Ishikawa (cell line): Measurements from ENCODE around the gene HNRNPL.

Experiments used
- EGR1 ChIP-seq: IDR thresholded peaks from 2 replicates; pipeline ENCODE4 v1.6.1; 2012
- EP300 ChIP-seq: IDR thresholded peaks from 2 replicates; pipeline ENCODE4 v1.6.1; 2012; ENCODE audit warnings: borderline replicate concordance
- MAX ChIP-seq: IDR thresholded peaks from 2 replicates; pipeline ENCODE4 v1.6.1; 2012
- REST ChIP-seq: IDR thresholded peaks from 2 replicates; pipeline ENCODE4 v1.6.1; 2012; ENCODE audit warnings: low read depth, mild to moderate bottlenecking
- TEAD4 ChIP-seq: IDR thresholded peaks from 2 replicates; pipeline ENCODE4 v1.6.1; 2012
- USF1 ChIP-seq: IDR thresholded peaks from 2 replicates; pipeline ENCODE4 v1.6.1; 2012
- YY1 ChIP-seq: IDR thresholded peaks from 2 replicates; pipeline ENCODE4 v1.6.1; 2012; ENCODE audit warnings: low read depth

GRCh38 chr19:38883286-38883685 lies 33.5 kb upstream of the HNRNPL start:
- TF ChIP-seq USF1 (no peak), YY1 (no peak), MAX (no peak), EGR1 (no peak), REST (no peak), EP300 (no peak), TEAD4 (no peak)
